Lower lobe of right lung (tissue), 2 donors: Measurements from ENCODE around the gene AP3D1. TPM values are rescaled to one million over a fixed set of nuclear protein-coding genes. Genes with fewer than 3 reads are reported as not detected.
A peak's percentile ranks its signal among the peaks of the same experiment; 100 is the strongest.

Source experiments
- ATAC-seq, 2 donors: fragments of 200-7000 bp; cut with Tn5 transposase; one replicate each; pipeline ENCODE4 v1.9.1; 2020 to 2022; ENCODE audit warnings: mild to moderate bottlenecking in 2 of 2, moderate library complexity in 2 of 2
- DNase-seq: peaks from one replicate; pipeline ENCODE4 v3.0.0-alpha.2; 2020
- H3K27ac ChIP-seq: fragments of 200-600 bp; one replicate; pipeline ENCODE4 v1.8.0; 2022
- H3K27me3 ChIP-seq: fragments of 200-600 bp; one replicate; pipeline ENCODE4 v1.8.0; 2022; ENCODE audit warnings: low read depth
- H3K36me3 ChIP-seq: fragments of 200-600 bp; one replicate; pipeline ENCODE4 v1.8.0; 2022; ENCODE audit warnings: mild to moderate bottlenecking
- H3K4me1 ChIP-seq: fragments of 200-600 bp; one replicate; pipeline ENCODE4 v1.8.0; 2022
- H3K4me3 ChIP-seq: fragments of 200-600 bp; one replicate; pipeline ENCODE4 v1.8.0; 2022; ENCODE audit warnings: mild to moderate bottlenecking
- H3K9me3 ChIP-seq: fragments of 200-600 bp; one replicate; pipeline ENCODE4 v1.8.0; 2022
- CTCF ChIP-seq: fragments of 200-600 bp; IDR thresholded peaks from one replicate; pipeline ENCODE4 v1.8.0; 2022; ENCODE audit warnings: antibody characterized with exemption, mild to moderate bottlenecking
- intact Hi-C: fragments of 100-400 bp; cut with DNase I; formaldehyde crosslinking; loops from one replicate; pipeline ENCODE4 v1.11.0; 2022
- total RNA-seq: library from RNA; stranded (reverse); fragmentation: NEBNext Ultra II Directional; extraction: Animal tissue kit (Norgen Biotek cat#: 25700); gene quantifications from one replicate; pipeline ENCODE4 v1.2.1, GENCODE V29; 2021
- donor health status: DM: no; HTN: yes; CAD: no; lungs with severe emphysema.

AP3D1 gene
- total RNA-seq, 1 donor from 2014 or later: 99.5 TPM

- Histone ChIP-seq H3K4me1 (peaks cover 20% of the 10 kb centered on the region), H3K9me3 (no peaks in the 10 kb centered on the region), H3K27me3 (no peaks in the 10 kb centered on the region), H3K36me3 (peaks cover 54% of the 10 kb centered on the region), H3K27ac (no peak overlapping the region), H3K4me3 (no peak overlapping the region)
- DNase-seq (no peak), ATAC-seq (no peak)
- no peak for TF ChIP-seq CTCF
- intact Hi-C loops: loop anchor here (10.0 kb wide), 1 partner anchor 56 kb away; the partner anchor contains the start of gene BTBD2
These were observed 80.2 kb downstream of the AP3D1 start for GRCh38 chr19:2070986-2071673.

GRCh38 chr19:2070436-2070827 is 80.9 kb downstream of the AP3D1 start:
- H3K27ac ChIP-seq: no peak overlapping the region
- peaks cover 47% of the 10 kb centered on the region for H3K36me3 ChIP-seq
- no peak for TF ChIP-seq CTCF
- no peak for ATAC-seq
- no peak for DNase-seq
- H3K4me3 ChIP-seq: no peak overlapping the region
- intact Hi-C loops: loop anchor here (10.0 kb wide), 1 partner anchor 56 kb away; the partner anchor contains the start of gene BTBD2
- H3K27me3 ChIP-seq: no peaks in the 10 kb centered on the region
- no peaks in the 10 kb centered on the region for H3K9me3 ChIP-seq
- H3K4me1 ChIP-seq: peaks cover 20% of the 10 kb centered on the region

GRCh38 chr19:2064788-2065524 is 86.4 kb downstream of the AP3D1 start:
- TF ChIP-seq CTCF: no peak
- no peak for DNase-seq
- Histone ChIP-seq H3K36me3 (no peaks in the 10 kb centered on the region), H3K4me1 (peaks cover 44% of the 10 kb centered on the region), H3K4me3 (no peak overlapping the region), H3K9me3 (no peaks in the 10 kb centered on the region), H3K27me3 (no peaks in the 10 kb centered on the region), H3K27ac (peak overlapping the region; percentile 73)
- intact Hi-C loops: no loop called here
- no peak for ATAC-seq

- no peaks in the 10 kb centered on the region for H3K27me3 ChIP-seq
- no peak for TF ChIP-seq CTCF
- ATAC-seq (no peak), DNase-seq (no peak)
- no peaks in the 10 kb centered on the region for H3K9me3 ChIP-seq
- intact Hi-C loops: no loop called here
- H3K36me3 ChIP-seq: no peaks in the 10 kb centered on the region
- H3K4me3 ChIP-seq: no peak overlapping the region
- peaks cover 44% of the 10 kb centered on the region for H3K4me1 ChIP-seq
- H3K27ac ChIP-seq: peak overlapping the region; percentile 73
These were observed 87.0 kb downstream of the AP3D1 start for GRCh38 chr19:2064395-2064787.

GRCh38 chr19:2063824-2064223 is 87.5 kb downstream of the AP3D1 start:
- intact Hi-C loops: no loop called here
- no peak for DNase-seq
- H3K36me3 ChIP-seq: no peaks in the 10 kb centered on the region
- peaks cover 46% of the 10 kb centered on the region for H3K4me1 ChIP-seq
- H3K9me3 ChIP-seq: no peaks in the 10 kb centered on the region
- H3K27me3 ChIP-seq: no peaks in the 10 kb centered on the region
- no peak for TF ChIP-seq CTCF
- no peak for ATAC-seq
- H3K4me3 ChIP-seq: no peak overlapping the region
- H3K27ac ChIP-seq: peak overlapping the region; percentile 73
